Body of pancreas (tissue), 4 donors: ENCODE data around the gene WWC2.

Source experiments
- CTCF ChIP-seq, 7 experiments: fragments of 450-650 bp in 4 of 7; fragments of 200-600 bp in 3 of 7; sonication (generic) in 3 of 7; IDR thresholded peaks; one replicate each; pipeline ENCODE4 v1.5.1; 2016 to 2019; ENCODE audit warnings: antibody characterized with exemption in 7 of 7
- POLR2A ChIP-seq, 3 donors: fragments of 450-650 bp; IDR thresholded peaks; one replicate each; pipeline ENCODE4 v1.6.1; 2016; ENCODE audit warnings: antibody characterized with exemption in 3 of 3, mild to moderate bottlenecking in 2 of 3

GRCh38 chr4:183129675-183130074, 30.6 kb downstream of the WWC2 start:
- TF ChIP-seq CTCF (IDR thresholded peaks at IDR 0.05), result no peak
- no peak for TF ChIP-seq POLR2A (IDR thresholded peaks at IDR 0.05)
